C4-2B (cell line): Measurements from ENCODE around the gene NHERF1.

Experiments
- CTCF ChIP-seq: fragments of 450-650 bp; conservative IDR thresholded peaks from 2 replicates; pipeline ENCODE4 v1.5.1; 2017; ENCODE audit warnings: mild to moderate bottlenecking
- ZFX ChIP-seq: fragments of 450-650 bp; IDR thresholded peaks from 2 replicates; pipeline ENCODE4 v1.6.1; 2017

DNA sequence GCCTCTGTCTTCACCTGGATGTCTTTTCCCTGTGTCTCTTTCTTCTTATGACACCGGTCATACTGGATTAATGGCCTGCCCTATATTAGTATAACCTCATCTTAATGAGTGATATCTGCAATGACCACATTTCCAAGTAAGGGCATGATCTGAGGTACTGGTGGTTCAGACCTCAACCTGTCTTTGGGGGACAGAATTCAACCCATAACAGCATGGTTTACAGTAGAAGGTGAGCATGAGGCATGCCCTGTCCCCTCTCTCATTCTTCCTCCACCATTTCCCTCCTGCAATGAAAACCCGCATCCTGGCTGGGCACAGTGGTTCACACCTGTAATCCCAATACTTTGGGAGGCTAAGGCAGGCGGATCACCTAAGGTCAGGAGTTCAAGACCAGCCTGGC lies 14.2 kb upstream of the NHERF1 start:
- TF ChIP-seq CTCF: no peak
- TF ChIP-seq ZFX: no peak
